GM23338 (cell line): ENCODE measurements around the gene UGDH.

ENCODE experiments used
- CREB1 ChIP-seq: fragments of 250-450 bp; sonication (Bioruptor Pico); IDR thresholded peaks from 2 replicates; pipeline ENCODE4 v1.5.0; 2020; ENCODE audit warnings: low read depth, mild to moderate bottlenecking, moderate library complexity
- CTCF ChIP-seq, 2 experiments: fragments of 200-600 bp in 1 of 2; sonication (generic) in 1 of 2; conservative IDR thresholded peaks; 2 replicates each; pipeline versions ENCODE4 v1.5.1 to v1.6.1; 2016 to 2017; ENCODE audit warnings: antibody characterized with exemption in 2 of 2, low read depth in 2 of 2, mild to moderate bottlenecking in 2 of 2, moderate library complexity in 1 of 2
- ETS1 ChIP-seq: IDR thresholded peaks from 2 replicates; pipeline ENCODE4 v1.6.1; 2016; ENCODE audit warnings: antibody characterized with exemption
- EZH2 ChIP-seq: fragments of 200-600 bp; sonication (generic); IDR thresholded peaks from one replicate; pipeline ENCODE4 v1.8.0; 2017; ENCODE audit warnings: antibody characterized with exemption, mild to moderate bottlenecking, low read depth; ENCODE audit not compliant: unreplicated experiment
- EZH2phosphoT487 ChIP-seq: fragments of 200-600 bp; sonication (generic); IDR thresholded peaks from one replicate; pipeline ENCODE4 v1.8.1; 2018; ENCODE audit warnings: antibody characterized with exemption; ENCODE audit not compliant: unreplicated experiment
- JUNB ChIP-seq: IDR thresholded peaks from one replicate; pipeline ENCODE4 v1.6.1; 2016; ENCODE audit warnings: antibody characterized with exemption; ENCODE audit not compliant: unreplicated experiment
- NANOG ChIP-seq: IDR thresholded peaks from 2 replicates; pipeline ENCODE4 v1.6.1; 2016; ENCODE audit warnings: antibody characterized with exemption, borderline replicate concordance
- POLR2AphosphoS5 ChIP-seq: IDR thresholded peaks from 2 replicates; pipeline ENCODE4 v1.6.1; 2016; ENCODE audit warnings: antibody characterized with exemption, low read depth
- REST ChIP-seq: IDR thresholded peaks from one replicate; pipeline ENCODE4 v1.6.1; 2018; ENCODE audit warnings: antibody characterized with exemption; ENCODE audit not compliant: unreplicated experiment
- STAT1 ChIP-seq: IDR thresholded peaks from one replicate; pipeline ENCODE4 v1.6.1; 2016; ENCODE audit warnings: antibody characterized with exemption; ENCODE audit not compliant: unreplicated experiment
- ZNF114 ChIP-seq: fragments of 250-450 bp; sonication (Bioruptor Pico); IDR thresholded peaks from 2 replicates; pipeline ENCODE4 v1.5.0; 2020; ENCODE audit warnings: mild to moderate bottlenecking, moderate library complexity
- ZNF331 ChIP-seq: fragments of 250-450 bp; sonication (Bioruptor Pico); IDR thresholded peaks from 2 replicates; pipeline ENCODE4 v1.5.0; 2020; ENCODE audit warnings: low read depth, mild to moderate bottlenecking, moderate library complexity

DNA sequence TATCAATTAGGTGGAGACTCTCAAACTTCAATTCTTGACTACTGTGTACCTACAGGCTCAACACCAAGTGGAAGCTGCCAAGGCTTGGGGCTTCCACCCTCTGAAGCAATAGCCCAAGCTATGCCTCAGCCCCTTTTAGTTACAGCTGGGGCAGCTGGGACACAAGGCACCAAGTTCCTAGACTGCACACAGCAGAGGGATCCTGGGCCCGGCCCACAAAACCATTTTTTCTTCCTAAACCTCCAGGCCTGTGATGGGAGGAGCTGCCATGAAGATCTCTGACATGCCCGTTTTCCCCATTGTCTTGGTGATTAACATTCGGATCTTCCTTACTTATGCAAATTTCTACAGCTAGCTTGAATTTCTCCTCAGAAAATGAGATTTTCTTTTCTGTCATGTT lies 3.4 kb upstream of the UGDH start:
- no peak for TF ChIP-seq CTCF (conservative IDR thresholded peaks at IDR 0.05; ENCODE audit: low read depth in 2 of 2)
- TF ChIP-seq POLR2AphosphoS5 = no peak
- TF ChIP-seq EZH2 = no peak
- TF ChIP-seq EZH2phosphoT487 = no peak
- TF ChIP-seq JUNB = no peak
- TF ChIP-seq ZNF331 (CRISPR knock-in tag) = no peak
- TF ChIP-seq ZNF114 (CRISPR knock-in tag) = no peak
- no peak for TF ChIP-seq CREB1 (CRISPR knock-in tag)
- TF ChIP-seq STAT1 = no peak
- TF ChIP-seq REST = no peak
- TF ChIP-seq NANOG = no peak
- TF ChIP-seq ETS1 = no peak
